GM19438 (cell line): ENCODE measurements around the gene ARL6IP1.
"Not testable (repeated sequence)": the region's sequence is repeated elsewhere in the genome, so short reads cannot be mapped to it uniquely, and the experiment has no call there.

Source experiments
- ATAC-seq: cut with Tn5 transposase; IDR thresholded peaks from one replicate; pipeline ENCODE4 v1.9.1; 2021; ENCODE audit warnings: low read depth; ENCODE audit not compliant: unreplicated experiment

The ARL6IP1 gene

DNA sequence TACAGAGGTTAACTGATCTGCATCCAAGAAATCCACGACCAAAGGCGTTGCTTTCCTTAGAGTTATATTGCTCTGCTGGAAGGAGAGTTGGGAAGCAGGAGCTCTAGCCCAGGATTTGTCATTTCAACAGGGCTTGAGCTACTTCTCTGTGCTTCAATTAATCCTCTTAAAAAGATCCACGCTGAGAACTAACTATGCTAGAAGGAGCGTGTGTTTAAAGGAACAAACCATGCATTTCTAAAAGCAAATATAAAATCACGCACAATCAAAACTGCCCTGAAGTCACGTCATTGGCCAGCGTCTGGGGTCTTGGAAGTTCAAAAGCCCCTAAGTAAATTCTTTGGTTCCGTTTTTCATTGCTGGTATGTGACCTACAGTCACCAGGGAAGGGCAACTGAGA is 1.1 kb downstream of the ARL6IP1 start:
- ATAC-seq, result no peak

DNA sequence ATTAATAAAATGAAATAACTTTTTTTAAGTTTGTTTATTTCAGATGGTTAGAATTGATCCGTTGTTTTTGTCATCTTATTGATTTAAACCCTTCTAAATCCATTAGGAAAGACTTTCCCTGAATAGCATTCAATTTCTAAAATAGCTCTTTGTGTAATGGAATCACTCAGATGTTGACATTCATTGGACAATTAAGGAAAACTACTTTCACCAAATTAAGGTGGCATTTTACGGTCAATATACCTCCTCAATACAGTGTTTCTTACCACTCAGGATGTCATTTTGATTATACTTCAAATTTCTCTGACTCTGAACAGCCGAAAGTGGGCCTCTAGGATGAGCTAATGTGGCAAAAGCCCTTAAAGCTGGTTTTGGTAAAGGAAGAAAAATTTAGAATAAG is 1.8 kb downstream of the ARL6IP1 start:
- ATAC-seq, result no peak

DNA sequence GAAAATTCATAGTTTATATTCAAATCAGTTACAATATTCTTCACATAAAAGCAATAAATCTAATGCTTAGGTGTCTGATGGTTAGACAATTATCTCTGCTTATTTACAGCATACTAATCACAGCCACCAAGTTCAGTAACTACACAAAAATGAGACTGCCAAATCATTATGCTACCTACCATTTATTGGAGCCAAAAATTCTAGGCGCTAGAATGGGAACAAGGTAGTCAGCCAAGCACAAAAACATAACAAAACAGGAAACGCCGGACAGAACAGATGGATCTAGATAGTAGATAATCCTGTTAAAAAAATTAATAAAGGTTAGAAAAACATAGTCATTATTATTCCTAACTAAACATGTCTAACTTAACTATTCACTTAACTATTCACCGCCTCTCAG is 3.6 kb downstream of the ARL6IP1 start:
- ATAC-seq, result no peak

DNA sequence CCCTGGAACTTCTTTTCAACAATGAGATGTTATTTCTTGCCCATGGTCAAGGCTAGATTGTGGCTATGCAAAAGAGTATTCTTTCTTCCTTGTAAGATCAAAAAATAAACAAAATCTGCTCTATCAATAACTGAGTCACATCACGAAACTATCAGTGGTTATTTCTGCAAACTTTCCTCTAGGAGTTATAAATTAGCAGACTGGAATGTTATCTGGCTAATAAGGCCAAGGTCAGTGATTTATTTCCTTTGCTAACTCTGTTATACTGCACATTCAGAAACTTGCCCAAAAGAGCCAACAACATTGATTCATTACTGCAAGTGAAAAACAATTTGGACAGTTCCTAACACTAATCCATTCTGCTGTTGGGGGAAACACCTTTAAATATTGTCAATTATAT is 5.0 kb downstream of the ARL6IP1 start:
- no peak for ATAC-seq

DNA sequence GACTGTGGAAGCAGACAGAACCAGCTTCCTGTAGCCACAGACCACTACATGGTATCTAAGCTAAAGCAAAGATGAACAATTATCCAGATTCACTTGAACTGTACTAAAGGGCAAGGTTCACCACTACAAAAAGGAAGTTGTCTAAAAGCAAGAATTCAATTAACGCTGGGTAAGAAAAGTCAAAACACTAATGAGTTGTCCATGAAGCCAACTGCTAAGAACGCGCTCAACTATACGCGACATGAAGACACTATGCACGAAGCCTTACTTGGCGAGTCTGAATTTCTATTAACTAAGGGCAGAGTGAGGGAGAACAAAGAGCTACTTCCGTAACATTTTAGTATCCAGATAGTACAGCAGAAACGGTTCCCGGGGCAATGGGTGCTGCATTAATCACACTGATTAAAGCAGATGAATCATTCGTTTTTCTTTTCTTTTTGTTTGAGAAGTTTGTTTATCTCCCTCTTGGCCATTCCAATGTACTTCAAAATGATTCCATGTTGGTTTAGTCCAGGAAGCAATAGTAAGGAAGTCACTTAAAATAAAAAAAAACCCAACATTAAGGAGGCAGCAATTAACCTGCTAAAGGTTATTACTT is 8.4 kb downstream of the ARL6IP1 start:
- no peak for ATAC-seq

DNA sequence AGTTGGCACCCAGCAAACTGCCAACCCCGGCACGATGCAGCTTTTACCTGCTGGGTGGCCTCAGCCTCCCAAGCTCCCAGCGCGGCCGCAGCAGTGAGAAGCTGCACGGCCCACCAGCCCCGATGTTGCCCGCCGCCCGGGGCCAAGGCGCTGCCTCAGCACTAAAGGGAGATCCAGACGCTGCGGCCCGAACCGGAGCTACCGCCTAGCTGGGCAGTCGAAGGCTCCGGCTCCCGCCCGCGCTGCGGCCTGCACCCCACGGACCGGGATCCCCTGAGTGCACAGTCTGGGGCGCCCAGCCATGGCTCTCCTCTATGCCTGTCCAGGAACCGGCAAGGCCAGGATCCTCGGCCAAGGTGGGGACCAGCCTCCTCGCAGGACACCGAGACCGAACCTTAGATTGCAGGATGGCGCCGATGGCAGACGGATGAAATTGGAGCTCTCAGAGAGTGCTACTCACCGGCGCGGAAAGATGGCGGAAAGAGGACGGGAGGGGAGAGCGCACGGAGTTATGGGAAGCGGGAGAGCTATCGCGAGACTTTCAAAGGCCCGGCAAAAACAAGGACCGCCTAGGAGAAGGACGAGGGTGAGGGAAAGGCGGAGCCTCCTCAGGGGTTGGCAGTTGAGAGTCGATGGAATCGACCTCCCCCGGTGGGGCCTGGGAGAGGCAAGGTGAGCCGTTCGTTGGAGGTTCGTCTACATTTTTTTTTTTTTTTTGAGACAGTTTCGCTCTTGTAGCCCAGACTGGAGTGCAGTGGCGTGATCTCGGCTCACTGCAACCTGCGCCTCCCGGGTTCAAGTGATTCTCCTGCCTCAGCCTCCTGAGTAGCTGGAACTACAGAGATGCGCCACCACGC is 11.3 kb downstream of the ARL6IP1 start, which contains the start of gene RPS15A:
TSS of gene RPS15A (minus strand) at position 485 of the 857 bp plus-strand sequence. CDS start 1,221 bp downstream, outside the sequence.
- peak; percentile 78 for ATAC-seq

DNA sequence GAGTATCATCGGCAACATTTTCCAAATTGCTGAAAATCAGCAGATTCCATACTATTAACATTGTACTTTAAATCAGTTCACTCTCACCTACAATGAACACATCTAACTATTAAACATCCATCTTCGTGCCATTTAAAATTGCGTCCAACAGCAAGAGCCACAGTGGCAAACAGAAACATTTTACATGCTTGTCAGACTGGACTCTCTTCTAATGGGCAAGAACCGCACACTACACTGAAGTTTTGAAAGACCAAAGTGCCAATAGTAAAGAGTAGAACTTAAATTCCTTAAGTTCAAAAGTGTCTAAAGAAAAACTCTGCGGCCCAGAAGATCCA is 11.9 kb downstream of the ARL6IP1 start:
- no peak for ATAC-seq

DNA sequence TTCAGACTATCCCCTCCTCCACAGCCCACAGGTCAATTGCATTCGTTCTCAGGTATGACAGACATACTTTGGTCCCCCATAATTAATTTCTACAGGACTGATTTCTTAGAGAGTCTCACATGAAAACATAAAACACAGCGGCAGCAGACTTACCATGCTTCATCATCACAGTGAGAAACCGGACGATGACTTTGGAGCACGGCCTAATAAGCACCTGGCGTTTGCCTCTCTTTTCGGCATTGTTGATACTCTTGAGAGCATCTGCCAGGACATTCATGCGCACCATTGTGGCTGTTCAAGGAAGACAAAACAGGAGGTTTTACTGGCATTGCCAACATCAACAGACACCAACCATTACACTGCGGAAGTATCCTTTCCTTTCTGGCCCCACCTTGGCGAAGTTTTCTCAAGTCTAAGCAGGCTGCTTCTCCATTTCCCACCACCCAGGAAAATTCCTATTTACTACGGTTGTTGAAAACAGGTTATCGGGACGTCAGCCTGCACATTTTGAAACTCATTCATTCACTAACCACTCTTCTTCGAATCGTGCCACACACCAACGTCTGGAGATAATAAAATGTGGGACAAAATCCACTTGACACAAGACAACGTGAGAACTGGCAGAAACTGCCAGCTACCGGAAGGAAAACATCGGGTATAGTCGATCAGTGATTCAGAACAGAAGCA is 12.4 kb downstream of the ARL6IP1 start:
- ATAC-seq, result no peak

DNA sequence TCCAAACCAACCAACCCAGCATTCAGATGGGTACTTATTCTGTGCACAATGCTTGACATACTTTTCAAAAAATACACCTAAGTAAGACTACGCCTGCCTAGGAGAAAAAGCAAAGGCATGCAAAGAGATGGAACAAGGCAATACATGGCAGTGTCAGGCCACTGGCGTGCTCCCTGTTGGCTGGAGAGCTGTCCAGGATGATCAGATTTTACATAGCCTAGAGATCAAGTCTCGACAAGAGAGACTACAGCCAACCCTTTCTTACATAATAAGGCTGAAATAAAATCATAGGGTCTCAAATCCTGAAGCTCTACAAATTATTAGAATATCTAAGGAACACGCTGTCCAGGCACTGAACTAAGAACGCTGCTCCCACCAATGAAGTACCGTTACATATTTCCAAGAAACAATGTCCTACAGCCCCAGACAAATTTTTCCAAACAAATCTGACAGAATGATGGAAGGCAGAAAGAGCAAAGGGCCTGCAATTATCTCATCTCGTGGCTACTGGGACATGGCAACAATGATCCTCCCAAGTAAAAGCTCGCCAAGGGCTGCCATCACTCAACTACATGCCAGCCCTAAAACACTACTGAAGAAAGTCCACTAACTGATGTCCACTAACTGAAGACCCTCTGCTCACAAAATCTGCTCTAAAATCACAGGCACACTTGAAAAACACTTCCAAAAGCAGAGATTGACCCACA is 16.3 kb downstream of the ARL6IP1 start:
- ATAC-seq, result no peak

DNA sequence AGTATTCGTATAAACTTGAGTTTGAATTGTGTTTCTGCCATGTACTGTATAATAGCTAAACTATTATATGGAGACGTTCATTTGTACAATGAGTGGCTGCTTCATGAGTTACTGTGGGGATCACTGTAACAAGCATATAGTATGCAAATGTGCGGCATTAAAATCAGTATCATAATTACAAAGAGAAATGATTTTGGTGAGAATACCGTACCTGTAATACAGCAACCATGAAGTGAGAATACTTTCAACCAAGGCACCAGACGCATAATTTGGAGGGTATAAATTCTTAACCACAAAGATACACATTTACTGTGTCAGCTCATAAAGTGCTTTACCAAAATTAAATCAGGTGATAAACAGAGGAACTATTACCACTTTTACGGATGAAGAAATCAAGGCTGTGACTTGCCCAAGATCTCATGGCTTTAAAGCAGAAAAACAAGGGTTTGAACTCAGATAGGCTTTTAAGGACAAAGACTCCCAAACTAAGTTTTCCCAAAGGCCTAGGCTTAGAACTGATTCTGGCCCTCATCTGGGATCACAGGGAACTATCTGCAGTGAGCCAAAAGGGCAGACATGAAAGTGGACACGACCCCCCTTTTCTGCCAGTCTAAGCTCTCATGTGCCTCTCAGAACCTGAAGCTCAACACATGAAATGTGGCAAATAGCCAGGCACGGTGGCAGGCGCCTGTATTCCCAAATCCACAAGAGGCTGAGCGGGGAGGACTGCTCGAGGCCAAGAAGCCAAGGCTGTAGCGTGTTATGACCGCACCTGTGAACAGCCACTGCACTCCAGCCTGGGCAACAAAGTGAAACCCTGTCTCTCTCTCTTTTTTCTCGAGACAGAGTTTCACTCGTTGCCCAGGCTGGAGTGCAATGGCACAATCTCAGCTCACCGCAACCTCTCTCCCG is 17.7 kb downstream of the ARL6IP1 start:
- no peak for ATAC-seq

DNA sequence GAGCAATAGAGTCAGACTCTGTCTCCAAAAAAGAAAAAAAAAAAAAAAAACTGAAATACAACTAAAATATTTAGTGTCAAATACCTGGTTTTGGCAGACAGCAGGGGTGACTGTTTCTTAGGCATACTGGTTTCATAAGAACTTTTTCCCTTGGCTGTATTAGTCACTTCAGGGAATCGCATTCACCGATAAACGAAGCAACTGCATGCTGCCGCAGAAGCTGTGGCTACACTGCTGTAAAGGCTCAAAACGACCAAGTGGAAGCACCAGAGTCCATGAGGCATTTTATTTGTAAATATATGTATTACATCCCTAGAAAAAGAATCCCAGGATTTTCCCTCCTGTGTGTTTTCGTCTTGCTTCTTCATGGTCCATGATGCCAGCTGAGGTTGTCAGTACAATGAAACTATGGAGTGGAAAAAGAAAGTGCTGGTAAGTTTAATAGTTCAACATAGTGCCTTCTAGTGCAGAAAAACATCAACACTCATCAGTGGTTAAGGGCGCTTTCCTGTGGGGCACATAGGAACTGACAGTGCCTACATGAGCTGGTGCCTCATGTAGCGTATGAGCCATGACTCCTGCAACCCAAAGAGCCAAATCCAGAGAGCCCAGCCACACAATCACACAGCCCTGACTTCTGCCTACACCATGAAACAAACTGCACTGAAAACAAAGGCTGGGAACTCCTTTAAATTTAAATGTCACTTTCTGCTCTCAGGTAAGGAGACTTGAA is 18.5 kb downstream of the ARL6IP1 start:
- no peak for ATAC-seq

DNA sequence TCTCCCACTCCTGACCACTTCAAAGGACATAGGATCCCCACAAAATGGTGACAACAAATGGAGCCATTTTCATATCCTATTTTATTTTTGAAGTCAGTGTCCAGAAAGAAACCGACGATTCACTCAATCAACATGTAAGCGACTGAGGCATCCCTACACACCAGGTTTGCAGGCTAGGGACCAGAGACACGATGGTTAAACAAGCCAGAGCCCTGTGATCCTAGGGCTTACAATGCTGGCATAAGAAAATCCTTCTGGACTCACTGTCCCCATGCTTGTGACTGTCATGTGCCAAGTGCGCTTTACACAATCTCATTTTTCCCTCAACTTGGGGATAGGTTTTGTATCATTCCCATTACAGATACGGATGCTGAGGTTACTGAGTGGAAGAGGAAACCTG is 20.1 kb downstream of the ARL6IP1 start:
- ATAC-seq, result not testable (repeated sequence)

DNA sequence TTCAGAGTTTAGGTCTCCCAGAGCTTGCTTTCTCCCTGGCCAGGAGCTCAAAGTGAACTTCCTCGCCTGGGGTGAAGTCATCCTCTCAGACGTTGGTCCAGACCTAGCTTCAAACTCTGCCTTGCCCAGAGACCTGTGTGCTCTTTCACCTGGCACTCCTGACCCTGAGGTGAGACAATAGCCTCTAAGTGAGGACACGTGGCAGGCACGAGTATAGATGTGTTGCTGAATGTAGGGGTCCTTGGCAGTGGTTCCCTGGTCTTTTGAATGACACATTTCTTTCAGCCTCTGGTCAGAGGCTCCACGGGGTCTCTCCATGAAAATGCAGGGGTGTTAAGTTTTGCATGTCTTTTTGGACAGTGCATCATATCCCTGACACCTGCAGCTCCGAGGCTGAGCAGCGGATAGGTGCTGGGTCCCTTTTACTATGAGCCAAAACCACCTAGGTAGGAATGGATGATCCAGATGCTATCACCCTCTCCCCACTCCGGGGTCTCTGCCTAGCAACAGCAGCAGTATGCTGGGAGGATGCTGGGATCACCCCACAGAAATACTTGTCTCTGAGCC is 20.8 kb downstream of the ARL6IP1 start:
- ATAC-seq, result not testable (repeated sequence)

DNA sequence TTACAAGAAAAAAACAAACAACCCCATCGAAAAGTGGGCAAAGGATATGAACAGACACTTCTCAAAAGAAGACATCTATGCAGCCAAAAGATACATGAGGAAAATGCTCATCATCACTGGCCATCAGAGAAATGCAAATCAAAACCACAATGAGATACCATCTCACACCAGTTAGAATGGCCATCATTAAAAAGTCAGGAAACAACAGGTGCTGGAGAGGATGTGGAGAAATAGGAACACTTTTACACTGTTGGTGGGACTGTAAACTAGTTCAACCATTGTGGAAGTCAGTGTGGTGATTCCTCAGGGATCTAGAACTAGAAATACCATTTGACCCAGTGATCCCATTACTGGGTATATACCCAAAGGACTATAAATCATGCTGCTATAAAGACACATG is 23.7 kb downstream of the ARL6IP1 start:
- ATAC-seq, result not testable (repeated sequence)

DNA sequence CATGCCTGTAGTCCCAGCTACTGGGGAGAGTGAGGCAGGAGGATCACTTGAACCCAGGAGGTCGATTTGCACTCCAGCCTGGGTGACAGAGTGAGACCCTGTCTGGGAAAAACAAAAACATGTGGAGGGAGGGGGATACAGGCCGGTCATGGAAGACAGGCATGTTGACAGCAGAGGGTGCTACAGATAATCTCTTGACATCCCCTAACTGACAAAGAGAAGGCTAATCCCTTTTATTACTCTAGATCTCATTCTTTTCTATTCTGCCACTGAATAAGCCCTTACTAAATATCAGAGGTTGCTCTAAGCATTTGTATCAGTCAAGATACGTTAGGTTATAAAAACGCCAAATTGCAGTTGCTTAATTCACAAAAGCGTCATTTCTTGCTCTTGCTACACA is 25.0 kb downstream of the ARL6IP1 start:
- not testable (repeated sequence) for ATAC-seq

DNA sequence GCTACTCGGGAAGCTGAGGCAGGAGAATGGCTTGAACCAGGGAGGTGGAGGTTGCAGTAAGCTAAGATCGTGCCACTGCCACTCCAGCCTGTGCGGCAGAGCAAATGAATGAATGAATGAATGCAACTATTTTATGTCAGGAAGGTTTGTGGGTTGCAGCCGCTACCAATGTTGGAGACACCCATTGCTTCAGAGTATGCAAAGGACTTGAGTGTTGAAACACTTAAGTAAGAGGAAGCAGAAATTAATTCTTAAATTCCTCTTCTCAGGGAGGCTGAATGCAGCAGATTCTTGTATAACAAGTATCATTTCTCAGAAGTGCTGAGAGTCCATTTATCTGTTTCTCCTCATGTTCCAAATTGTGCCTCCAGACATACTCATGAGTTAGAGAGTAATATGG is 26.7 kb downstream of the ARL6IP1 start:
- not testable (repeated sequence) for ATAC-seq

DNA sequence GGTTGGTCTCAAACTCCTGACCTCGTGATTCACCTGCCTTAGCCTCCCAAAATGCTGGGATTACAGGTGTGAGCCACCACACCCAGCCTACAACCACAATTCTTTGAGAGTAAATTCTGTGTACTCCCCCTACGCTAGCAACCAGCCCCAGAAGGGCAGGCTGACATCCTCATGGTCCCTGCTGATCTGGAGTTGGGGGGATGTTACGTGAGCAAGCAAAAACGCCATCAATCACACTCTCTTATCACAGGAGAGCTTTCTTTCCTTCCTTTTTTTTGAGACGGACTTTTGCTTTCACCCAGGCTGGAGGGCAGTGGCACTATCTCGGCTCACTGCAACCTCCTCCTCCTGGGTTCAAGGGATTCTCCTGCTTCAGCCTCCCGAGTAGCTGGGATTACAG is 29.2 kb downstream of the ARL6IP1 start:
- ATAC-seq, result not testable (repeated sequence)

DNA sequence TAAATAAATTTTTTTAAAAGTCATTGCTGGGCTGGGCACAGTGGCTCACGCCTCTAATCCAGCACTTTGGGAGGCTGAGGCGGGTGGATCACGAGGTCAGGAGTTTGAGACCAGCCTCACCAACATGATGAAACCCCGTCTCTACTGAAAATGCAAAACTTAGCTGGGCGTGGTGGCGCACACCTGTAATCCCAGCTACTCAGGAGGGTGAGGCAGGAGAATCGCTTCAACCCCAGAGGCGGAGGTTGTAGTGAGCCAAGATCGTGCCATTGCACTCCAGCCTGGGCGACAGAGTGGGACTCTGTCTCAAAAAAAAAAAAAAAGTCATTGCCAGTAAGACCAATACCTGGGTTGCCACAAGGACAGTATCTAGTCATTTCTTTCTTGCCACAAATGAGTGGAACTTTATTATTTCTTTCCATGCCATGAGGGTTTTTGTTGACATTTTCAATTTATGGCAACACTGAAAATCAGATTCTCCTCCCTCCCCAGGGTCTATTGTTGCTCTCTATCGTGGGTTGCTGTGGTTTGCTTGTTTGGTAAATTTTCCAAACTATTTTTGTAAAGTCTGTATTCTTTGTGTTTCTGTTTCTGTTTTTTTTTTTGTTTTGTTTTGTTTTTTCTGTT is 30.9 kb downstream of the ARL6IP1 start:
- not testable (repeated sequence) for ATAC-seq
